ENCODE results near the gene KIF26B.

KIF26B gene

DNA sequence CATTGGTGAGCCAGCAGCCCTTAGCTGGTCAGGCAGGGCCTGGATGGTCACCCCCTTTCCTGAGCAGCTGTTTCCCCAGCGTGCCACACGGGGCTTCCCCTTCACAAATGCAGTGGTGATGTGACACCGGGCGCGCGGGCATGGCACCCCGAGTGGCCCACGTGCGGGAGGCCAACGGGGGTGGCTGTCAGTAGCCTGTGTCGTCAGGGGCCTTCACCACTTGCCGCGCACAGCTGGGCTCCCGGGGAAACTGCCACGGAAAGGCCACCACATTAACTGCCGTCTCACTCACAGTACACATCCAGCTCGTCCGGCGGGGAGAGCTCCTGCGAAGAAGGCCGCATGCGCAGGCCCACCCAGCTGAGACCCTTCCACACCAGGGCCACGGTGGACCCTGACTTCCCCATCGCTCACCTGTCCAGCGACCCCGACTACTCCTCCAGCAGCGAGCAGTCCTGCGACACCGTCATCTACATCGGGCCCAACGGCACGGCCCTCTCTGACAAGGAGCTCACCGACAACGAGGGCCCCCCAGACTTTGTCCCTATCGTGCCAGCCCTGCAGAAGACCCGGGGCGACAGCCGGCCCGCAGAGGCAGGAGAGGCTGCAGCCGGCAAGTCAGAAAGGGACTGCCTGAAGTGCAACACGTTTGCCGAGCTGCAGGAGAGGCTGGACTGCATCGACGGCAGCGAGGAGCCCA, 530.5 kb downstream of the KIF26B start:
- TF ChIP-seq, protein P1, sequence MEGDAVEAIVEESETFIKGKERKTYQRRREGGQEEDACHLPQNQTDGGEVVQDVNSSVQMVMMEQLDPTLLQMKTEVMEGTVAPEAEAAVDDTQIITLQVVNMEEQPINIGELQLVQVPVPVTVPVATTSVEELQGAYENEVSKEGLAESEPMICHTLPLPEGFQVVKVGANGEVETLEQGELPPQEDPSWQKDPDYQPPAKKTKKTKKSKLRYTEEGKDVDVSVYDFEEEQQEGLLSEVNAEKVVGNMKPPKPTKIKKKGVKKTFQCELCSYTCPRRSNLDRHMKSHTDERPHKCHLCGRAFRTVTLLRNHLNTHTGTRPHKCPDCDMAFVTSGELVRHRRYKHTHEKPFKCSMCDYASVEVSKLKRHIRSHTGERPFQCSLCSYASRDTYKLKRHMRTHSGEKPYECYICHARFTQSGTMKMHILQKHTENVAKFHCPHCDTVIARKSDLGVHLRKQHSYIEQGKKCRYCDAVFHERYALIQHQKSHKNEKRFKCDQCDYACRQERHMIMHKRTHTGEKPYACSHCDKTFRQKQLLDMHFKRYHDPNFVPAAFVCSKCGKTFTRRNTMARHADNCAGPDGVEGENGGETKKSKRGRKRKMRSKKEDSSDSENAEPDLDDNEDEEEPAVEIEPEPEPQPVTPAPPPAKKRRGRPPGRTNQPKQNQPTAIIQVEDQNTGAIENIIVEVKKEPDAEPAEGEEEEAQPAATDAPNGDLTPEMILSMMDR (IDR thresholded peaks at IDR 0.05; ENCODE audit: low read depth, low read length, missing control alignments), result no peak
- no peak for DNase-seq (ENCODE audit: extremely low read depth, low read depth)
- no peak overlapping the region for H3K4me3 ChIP-seq (replicated peaks; ENCODE audit: low read depth, low read length)

DNA sequence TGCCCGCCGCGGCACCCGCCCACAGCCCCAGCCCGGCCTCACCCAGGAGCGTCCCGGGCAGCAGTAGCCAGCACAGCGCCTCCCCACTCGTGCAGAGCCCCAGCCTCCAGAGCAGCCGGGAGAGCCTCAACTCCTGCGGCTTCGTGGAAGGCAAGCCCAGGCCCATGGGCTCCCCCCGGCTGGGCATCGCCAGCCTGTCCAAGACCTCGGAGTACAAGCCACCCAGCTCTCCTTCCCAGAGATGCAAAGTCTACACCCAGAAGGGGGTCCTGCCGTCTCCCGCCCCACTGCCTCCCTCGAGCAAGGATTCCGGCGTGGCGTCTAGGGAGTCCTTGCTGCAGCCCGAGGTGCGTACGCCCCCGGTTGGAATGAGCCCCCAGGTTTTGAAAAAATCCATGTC, 531.2 kb downstream of the KIF26B start:
- no peak for DNase-seq (ENCODE audit: extremely low read depth, low read depth)
- TF ChIP-seq, protein P1 (IDR thresholded peaks at IDR 0.05; ENCODE audit: low read depth, low read length, missing control alignments), result no peak
- no peak overlapping the region for H3K4me3 ChIP-seq (replicated peaks; ENCODE audit: low read depth, low read length)

DNA sequence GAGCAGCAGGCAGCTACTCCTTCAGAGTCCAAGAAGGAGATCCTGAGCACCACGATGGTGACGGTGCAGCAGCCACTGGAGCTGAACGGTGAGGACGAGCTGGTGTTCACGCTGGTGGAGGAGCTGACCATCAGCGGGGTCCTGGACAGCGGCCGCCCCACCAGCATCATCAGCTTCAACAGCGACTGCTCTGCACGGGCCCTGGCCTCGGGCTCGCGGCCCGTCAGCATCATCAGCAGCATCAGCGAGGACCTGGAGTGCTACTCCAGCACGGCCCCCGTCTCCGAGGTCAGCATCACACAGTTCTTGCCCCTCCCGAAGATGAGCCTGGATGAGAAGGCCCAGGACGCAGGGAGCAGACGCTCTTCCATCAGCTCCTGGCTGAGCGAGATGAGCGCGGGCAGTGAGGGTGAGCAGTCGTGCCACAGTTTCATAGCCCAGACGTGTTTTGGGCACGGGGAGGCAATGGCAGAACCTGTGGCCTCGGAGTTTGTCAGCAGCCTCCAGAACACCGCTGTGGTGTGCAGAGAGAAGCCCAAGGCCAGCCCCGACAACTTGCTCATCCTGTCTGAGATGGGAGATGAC, 531.8 kb downstream of the KIF26B start:
- no peak for DNase-seq (ENCODE audit: extremely low read depth, low read depth)
- TF ChIP-seq, protein P1 (IDR thresholded peaks at IDR 0.05; ENCODE audit: low read depth, low read length, missing control alignments), result no peak
- no peak overlapping the region for H3K4me3 ChIP-seq (replicated peaks; ENCODE audit: low read depth, low read length)

DNA sequence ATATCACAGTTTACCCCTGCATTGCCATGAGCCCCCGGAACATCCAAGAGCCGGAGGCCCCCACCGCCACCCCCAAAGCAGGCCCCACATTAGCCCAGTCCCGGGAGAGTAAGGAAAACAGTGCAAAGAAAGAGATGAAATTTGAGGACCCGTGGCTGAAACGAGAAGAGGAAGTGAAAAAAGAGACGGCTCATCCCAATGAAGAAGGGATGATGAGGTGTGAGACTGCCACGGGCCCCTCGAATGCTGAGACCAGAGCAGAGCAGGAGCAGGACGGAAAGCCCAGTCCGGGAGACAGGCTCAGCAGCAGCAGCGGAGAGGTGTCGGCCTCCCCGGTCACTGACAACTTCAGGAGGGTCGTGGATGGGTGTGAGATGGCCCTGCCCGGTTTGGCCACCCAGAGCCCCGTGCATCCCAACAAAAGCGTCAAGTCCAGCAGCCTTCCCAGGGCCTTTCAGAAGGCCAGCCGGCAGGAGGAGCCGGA, 532.4 kb downstream of the KIF26B start:
- TF ChIP-seq, protein P1 (IDR thresholded peaks at IDR 0.05; ENCODE audit: low read depth, low read length, missing control alignments), result no peak
- no peak overlapping the region for H3K4me3 ChIP-seq (replicated peaks; ENCODE audit: low read depth, low read length)
- no peak for DNase-seq (ENCODE audit: extremely low read depth, low read depth)

DNA sequence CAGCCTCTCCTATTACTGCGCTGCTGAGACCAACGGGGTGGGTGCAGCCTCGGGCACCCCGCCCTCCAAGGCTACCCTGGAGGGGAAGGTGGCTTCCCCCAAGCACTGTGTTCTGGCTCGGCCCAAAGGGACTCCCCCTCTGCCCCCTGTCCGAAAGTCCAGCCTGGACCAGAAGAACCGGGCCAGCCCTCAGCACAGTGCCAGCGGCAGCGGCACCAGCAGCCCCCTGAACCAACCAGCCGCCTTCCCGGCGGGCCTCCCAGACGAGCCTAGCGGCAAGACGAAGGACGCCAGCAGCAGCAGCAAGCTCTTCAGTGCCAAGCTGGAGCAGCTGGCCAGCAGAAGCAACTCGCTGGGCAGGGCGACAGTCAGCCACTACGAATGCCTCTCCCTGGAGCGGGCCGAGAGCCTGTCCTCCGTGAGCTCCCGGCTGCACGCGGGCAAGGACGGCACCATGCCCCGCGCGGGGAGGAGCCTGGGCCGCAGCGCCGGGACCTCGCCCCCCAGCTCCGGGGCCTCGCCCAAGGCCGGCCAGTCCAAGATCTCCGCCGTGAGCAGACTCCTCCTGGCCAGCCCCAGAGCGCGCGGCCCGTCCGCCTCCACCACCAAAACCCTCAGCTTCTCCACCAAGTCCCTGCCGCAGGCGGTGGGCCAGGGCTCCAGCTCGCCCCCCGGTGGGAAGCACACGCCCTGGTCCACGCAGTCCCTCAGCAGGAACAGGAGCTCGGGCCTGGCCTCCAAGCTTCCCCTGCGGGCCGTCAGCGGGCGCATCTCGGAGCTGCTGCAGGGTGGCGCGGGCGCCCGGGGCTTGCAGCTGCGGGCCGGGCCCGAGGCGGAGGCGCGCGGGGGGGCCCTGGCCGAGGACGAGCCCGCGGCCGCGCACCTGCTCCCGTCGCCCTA, 533.1 kb downstream of the KIF26B start:
- TF ChIP-seq, protein P1 (IDR thresholded peaks at IDR 0.05; ENCODE audit: low read depth, low read length, missing control alignments), result no peak
- DNase-seq (ENCODE audit: extremely low read depth, low read depth), result no peak
- H3K4me3 ChIP-seq (replicated peaks; ENCODE audit: low read depth, low read length), result no peak overlapping the region

DNA sequence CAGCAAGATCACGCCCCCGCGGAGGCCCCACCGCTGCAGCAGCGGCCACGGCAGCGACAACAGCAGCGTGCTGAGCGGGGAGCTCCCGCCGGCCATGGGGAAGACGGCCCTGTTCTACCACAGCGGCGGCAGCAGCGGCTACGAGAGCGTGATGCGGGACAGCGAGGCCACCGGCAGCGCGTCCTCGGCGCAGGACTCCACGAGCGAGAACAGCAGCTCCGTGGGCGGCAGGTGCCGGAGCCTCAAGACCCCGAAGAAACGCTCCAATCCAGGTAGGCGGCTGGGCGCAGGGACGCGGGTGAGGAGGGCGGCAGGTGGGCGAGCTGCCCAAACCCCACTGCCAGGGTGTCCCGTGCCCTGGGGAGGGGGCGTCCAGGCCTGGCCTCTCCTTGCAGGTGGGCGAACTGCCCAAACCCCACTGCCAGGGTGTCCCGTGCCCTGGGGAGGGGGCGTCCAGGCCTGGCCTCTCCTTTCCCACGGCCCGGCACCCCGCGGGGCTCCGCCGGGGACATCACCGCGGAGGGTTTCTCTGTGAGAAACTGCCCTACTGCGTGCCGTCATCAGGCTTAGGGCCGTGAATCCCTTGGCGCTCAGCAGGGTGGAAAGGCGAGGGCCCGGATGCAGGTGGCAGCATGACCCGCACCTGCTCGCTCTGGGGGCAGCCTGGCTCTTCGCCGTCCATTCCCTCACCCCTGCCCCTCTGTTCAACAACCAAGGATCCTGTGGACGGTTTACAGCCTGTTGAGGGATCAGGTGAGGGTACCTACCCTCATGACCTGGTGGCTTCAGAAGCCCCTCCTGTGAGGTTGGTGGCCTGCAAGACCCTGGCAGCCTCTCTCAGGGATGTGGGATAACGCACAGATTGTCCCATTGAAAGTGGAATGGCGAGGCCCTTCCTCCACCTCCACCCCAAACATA, 534.0 kb downstream of the KIF26B start:
- no peak overlapping the region for H3K4me3 ChIP-seq (replicated peaks; ENCODE audit: low read depth, low read length)
- TF ChIP-seq, protein P1 (IDR thresholded peaks at IDR 0.05; ENCODE audit: low read depth, low read length, missing control alignments), result no peak
- no peak for DNase-seq (ENCODE audit: extremely low read depth, low read depth)

Data from HFF-Myc (cell line).